Epithelial cell of proximal tubule (primary cell): ENCODE measurements around the gene HMCES. TPM values are rescaled to one million over a fixed set of nuclear protein-coding genes. Genes with fewer than 3 reads are reported as not detected.
"Not testable (repeated sequence)": the region's sequence is repeated elsewhere in the genome, so short reads cannot be mapped to it uniquely, and the experiment has no call there.

Experiments used
- DNase-seq: peaks from one replicate; pipeline ENCODE4 v3.0.0-alpha.2; 2011; ENCODE audit warnings: low read depth
- H3K4me3 ChIP-seq: 2 replicates; pipeline ENCODE4 v1.5.1; 2011; ENCODE audit warnings: low read depth, mild to moderate bottlenecking, low read length
- total RNA-seq: library from RNA; depleted of rRNA; stranded (reverse); fragments of >200 nt; gene quantifications from 2 replicates; pipeline ENCODE4 v1.2.3, GENCODE V29; 2015
- TF ChIP-seq, protein P1 (sequence below): conservative IDR thresholded peaks from 2 replicates; pipeline ENCODE4 v1.5.1; 2012; ENCODE audit warnings: low read depth, mild to moderate bottlenecking, low read length

HMCES gene
- total RNA-seq, 1 donor from 2014 or later: 40.3 TPM

DNA sequence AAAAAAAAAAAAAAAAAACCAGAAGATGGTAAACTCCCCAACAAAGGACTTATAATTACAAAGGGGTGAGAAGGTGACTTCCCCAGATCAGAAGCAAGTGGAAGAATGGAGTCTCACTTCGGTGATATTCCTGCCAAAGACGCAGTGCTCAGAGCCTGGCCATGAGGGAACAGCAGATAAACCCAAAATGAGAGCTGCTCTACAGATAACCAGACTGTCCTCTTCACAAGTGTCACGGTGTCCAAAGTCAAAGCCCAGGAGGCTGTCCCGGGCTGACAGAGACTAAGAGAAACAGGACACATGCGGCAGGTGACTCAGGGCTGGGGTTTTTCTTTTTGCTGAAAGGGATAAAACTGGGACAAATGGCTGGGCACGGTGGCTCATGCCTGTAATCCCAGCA, 48.8 kb downstream of the HMCES start:
- no peak overlapping the region for H3K4me3 ChIP-seq
- TF ChIP-seq, protein P1, sequence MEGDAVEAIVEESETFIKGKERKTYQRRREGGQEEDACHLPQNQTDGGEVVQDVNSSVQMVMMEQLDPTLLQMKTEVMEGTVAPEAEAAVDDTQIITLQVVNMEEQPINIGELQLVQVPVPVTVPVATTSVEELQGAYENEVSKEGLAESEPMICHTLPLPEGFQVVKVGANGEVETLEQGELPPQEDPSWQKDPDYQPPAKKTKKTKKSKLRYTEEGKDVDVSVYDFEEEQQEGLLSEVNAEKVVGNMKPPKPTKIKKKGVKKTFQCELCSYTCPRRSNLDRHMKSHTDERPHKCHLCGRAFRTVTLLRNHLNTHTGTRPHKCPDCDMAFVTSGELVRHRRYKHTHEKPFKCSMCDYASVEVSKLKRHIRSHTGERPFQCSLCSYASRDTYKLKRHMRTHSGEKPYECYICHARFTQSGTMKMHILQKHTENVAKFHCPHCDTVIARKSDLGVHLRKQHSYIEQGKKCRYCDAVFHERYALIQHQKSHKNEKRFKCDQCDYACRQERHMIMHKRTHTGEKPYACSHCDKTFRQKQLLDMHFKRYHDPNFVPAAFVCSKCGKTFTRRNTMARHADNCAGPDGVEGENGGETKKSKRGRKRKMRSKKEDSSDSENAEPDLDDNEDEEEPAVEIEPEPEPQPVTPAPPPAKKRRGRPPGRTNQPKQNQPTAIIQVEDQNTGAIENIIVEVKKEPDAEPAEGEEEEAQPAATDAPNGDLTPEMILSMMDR: no peak

DNA sequence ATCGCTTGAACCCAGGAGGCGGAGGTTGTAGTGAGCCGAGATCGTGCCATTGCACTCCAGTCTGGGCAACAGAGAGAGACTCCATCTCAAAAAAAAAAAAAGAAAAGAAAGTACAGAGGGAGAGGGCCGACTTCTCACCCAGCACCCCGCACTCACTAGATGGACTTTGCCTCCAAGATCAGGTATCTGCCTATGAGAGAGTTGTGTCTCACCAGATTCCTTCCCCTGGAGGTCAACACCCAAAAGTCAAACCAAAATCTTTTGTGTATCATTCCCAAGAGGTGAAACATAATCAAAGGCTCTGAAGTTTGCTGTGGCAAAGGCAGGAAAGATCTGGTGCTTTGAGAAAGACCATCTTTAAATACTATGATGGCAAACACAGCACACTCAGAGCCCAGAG, 51.2 kb downstream of the HMCES start:
- TF ChIP-seq, protein P1: no peak
- no peak overlapping the region for H3K4me3 ChIP-seq
- no peak for DNase-seq

More for the DNA sequence above, 48.8 kb downstream of the HMCES start:
- no peak for DNase-seq

DNA sequence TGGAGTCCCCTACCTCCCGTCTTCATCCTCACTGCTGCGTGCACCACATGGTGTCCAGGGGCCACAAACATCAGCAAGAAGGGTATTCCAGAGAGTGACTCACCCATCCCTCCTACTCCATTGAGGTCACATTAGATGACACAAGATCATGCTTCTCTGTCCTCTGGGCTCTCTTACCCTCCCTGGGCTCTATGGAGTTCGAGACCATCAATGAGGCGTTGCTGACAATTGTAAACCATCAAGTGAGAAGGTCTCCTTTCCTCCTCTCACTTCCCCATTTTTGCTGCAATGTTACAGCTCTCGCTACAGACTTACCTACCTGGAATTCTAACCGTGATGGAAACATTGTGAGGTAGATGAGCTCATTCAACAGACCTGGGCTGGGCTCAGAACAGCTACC, 51.7 kb downstream of the HMCES start:
- no peak overlapping the region for H3K4me3 ChIP-seq
- TF ChIP-seq, protein P1: no peak
- DNase-seq: no peak

DNA sequence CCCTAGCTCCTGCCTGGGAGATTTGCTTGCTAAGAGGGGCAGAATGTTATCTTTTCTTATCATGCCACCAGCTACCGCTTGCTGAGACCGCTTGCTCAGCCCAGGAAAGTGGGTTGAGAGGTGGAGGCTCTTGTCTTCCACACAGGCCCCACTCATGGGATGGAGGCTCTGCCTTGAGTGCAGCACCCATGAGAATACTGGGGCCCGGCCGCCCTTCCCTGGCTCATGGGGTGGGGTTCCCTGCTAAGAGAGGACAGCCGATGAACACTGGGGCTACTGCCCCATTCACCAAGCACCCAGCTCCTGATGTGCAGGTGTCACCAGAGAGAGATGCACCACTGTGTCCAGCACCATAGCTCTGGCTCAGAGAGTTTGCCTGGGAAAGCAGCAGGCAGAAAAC, 55.2 kb downstream of the HMCES start:
- H3K4me3 ChIP-seq: no peak overlapping the region
- TF ChIP-seq, protein P1: no peak
- no peak for DNase-seq

DNA sequence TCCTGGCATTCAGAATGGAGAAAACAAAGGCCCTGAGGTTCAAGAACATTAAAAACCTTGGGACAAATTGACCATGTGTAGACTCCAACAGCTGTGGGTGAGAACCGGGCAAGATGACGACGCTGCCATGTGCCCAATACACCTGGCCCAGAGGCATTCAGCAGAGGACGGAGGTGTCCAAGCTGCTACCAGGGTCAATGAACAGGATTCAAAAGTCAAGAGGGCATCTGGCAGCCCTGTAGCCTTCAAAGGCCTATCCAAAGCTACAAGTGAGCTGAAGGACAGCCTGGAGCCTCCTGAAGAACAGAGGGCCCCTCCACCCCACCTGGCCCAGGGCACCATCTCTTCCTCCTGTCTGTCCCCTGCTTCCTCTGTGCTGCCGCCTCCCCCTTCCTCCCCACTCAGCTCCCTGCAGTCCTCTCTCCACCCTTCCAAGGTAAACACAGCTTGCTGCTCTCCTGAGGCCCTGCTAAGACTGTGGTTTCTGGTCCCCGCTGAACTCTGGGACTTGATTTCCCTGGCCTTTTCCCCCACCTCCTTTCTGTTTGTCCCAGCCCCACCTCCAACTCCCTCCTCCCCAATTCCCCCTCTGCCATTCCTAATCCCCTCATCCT, 57.5 kb downstream of the HMCES start:
- TF ChIP-seq, protein P1: no peak
- H3K4me3 ChIP-seq: no peak overlapping the region
- DNase-seq: no peak

DNA sequence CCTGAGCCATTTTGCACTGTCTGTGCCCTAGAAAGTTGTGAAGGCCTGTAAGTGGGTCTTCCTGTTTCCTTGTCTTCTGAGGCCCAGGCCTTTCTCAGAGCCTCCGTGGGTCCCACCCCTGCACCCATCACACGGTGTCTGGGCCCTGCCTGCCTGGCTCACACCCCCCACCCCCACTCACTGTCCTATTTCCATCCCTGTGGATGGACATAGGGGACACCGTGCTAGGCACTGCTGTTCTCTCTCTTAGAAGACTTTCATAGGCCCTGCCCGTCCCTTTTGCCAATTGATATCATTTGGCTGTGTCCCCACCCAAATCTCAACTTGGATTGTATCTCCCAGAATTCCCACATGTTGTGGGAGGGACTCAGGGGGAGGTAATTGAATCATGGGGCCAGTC, 59.0 kb downstream of the HMCES start:
- not testable (repeated sequence) for H3K4me3 ChIP-seq, DNase-seq

DNA sequence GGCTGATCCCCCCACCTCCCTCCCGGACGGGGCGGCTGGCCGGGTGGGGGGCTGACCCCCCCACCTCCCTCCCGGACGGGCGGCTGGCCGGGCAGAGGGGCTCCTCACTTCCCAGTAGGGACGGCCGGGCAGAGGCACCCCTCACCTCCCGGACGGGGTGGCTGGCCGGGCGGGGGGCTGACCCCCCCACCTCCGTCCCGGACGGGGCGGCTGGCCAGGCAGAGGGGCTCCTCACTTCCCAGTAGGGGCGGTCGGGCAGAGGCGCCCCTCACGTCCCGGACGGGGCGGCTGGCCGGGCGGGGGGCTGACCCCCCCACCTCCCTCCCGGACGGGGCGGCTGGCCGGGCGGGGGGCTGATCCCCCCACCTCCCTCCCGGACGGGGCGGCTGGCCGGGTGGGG, 60.5 kb downstream of the HMCES start:
- H3K4me3 ChIP-seq, DNase-seq: not testable (repeated sequence)

DNA sequence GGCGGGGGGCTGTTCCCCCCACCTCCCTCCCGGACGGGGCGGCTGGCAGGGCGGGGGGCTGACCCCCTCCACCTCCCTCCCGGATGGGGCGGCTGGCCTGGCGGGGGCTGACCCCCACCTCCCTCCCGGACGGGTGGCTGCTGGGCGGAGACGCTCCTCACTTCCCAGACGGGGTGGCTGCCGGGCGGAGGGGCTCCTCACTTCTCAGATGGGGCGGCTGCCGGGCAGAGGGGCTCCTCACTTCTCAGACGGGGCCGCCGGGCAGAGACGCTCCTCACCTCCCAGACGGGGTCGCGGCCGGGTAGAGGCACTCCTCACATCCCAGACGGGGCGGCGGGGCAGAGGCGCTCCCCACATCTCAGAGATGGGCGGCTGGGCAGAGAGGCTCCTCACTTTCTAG, 61.2 kb downstream of the HMCES start:
- DNase-seq: not testable (repeated sequence)

More for the DNA sequence above, 61.2 kb downstream of the HMCES start:
- not testable (repeated sequence) for H3K4me3 ChIP-seq
